Right renal cortex interstitium (tissue), 3 donors: ENCODE measurements around the gene PRELID2. TPM values are rescaled to one million over a fixed set of nuclear protein-coding genes. Genes with fewer than 3 reads are reported as not detected.
"Not testable (repeated sequence)": the region's sequence is repeated elsewhere in the genome, so short reads cannot be mapped to it uniquely, and the experiment has no call there.

Experiments used
- DNase-seq, 3 donors: peaks; one replicate each; pipeline ENCODE4 v3.0.0-alpha.2; 2013; ENCODE audit warnings: low read depth in 3 of 3, low spot score in 2 of 3
- polyA plus RNA-seq, 3 donors: library from polyadenylated mRNA; unstranded; fragments of 120-200 nt; gene quantifications; one replicate each; pipeline ENCODE4 v1.2.1, GENCODE V29; 2013; ENCODE audit not compliant: insufficient read length in 3 of 3

The PRELID2 gene
- polyA plus RNA-seq, 3 donors: 8.7 to 9.9 (median 9.6) TPM

GRCh38 chr5:145798503-145798902 lies 36.6 kb downstream of the PRELID2 start:
- DNase-seq: not testable (repeated sequence)

DNA sequence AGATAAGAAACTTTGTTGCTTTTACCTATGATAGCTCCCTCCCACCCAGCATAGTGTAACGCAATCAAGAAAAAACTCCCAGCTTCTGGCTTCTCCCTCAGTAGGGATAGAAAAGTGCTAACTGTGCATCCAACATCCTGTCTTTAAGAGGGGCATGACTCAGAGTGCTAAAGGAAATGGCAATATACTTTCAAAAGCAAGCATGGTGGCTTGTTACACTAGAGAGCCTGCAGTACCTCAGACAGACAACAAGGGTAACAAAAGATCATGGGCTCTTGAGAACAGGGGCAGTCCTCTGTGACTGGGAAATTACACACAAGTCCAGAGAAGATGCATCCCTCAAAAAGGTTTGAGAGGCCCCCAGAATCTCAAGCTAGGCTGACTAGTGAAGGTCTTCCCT lies 37.8 kb downstream of the PRELID2 start:
- DNase-seq: no peak

GRCh38 chr5:145796318-145796717 lies 38.8 kb downstream of the PRELID2 start:
- no peak for DNase-seq

- no peak for DNase-seq
Measured at GRCh38 chr5:145793574-145793973, 41.6 kb downstream of the PRELID2 start.

GRCh38 chr5:145792840-145793239 lies 42.3 kb downstream of the PRELID2 start:
- DNase-seq: no peak

- no peak for DNase-seq
Measured at GRCh38 chr5:145791866-145792265, 43.3 kb downstream of the PRELID2 start.

DNA sequence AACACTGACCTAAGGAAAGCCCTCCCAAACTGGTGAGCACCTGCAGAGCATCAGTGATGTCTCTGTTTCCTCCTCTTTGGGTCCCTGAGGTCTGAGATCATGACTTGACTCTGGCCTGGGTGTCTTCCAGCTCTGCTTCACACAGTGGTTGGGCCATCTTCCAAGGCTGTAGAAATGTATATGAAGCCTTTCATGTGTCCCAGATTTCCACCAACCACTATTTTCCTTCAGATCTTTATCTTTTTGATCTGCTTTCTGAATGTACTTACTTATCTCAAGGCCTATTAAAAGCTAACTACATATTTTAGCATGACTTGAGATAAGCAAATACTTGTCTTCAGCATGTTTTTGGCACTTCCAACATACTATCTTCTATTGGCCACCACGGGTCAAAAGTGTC lies 47.1 kb downstream of the PRELID2 start:
- no peak for DNase-seq

- DNase-seq: no peak
Measured at GRCh38 chr5:145787507-145787906, 47.6 kb downstream of the PRELID2 start.

DNA sequence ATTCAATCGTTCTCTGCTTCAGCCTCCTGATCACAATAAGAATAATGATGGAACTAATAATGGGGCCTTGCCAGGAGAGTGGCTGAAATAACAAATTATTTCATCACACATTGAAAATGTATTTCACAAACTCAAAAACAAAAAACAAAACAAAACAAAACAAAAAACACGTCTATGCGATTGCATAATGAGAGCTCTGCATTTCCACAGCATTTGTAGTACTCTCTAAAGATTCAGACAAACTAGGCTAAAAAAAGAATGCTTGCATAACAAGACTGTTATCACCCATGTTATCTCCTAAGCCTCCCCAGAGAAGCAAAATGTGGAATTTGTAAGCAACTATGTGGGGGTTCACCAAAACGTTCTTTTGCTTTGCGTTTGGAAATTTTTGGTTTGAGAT lies 48.1 kb downstream of the PRELID2 start:
- DNase-seq: no peak

GRCh38 chr5:145780982-145781381 lies 54.2 kb downstream of the PRELID2 start:
- no peak for DNase-seq

- DNase-seq: no peak
Measured at GRCh38 chr5:145778144-145778900, 56.8 kb downstream of the PRELID2 start.

GRCh38 chr5:145777445-145778063 lies 57.6 kb downstream of the PRELID2 start:
- no peak for DNase-seq

- DNase-seq: no peak
Measured at GRCh38 chr5:145776886-145777285, 58.3 kb downstream of the PRELID2 start.

- DNase-seq: no peak
Measured at GRCh38 chr5:145775893-145776444, 59.2 kb downstream of the PRELID2 start.

- no peak for DNase-seq
Measured at GRCh38 chr5:145775411-145775810, 59.7 kb downstream of the PRELID2 start.

DNA sequence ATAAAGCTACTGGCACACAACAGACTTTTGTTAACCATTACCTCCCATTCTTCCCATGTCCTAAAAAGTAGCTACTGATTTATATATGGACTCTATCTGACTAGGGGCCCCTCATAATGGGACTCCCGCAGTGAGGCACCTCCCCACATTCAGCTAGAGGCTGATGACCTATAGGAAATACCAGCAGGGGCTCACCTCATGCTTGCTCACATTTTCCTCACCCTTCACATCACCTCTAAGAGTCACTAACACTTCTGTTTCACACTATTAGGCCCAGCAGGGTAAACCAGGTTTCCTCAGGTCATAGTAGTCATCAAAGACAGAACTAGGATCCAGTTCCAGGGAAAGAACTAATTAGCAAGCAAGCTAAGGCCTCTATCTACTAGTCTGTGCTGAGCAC lies 60.7 kb downstream of the PRELID2 start:
- DNase-seq: no peak

GRCh38 chr5:145772466-145772865 lies 62.7 kb downstream of the PRELID2 start:
- DNase-seq: no peak

DNA sequence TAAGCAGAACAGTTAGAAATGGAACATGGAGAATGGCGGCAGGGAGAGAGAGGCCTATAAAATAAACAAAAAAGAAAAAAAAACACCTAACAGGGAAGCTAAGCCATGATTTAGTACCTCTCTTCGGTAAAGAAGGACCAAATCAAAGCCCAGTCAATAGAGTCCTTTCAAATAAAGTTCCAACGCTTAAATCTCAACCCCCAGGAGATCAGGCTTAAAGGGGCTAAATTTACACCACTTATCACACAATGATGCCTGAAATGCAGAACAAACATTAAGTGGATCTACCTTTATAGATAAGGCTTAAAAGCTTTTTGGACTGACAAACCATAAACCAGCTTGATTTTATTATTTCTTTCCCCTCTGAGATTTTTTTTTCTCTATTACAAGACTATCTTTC lies 66.3 kb downstream of the PRELID2 start:
- DNase-seq: no peak

DNA sequence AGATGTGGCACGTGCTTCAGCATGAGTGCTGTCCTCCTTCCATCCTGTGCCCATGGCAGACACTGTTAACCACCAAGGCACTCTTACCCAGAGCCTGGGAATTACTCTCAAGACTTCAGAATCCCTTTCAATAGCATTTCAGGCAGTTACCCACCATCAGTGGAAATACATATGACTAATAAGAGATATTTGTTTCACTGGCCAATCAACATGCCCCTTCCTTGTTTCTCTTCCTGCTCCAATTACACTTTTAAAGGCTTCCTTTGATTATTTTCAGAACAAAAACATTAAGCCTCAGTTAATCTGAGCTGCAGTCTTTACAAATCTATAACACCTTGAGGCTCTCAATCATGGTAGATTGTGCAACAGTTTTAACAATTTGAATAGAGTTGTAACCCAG lies 70.8 kb downstream of the PRELID2 start:
- DNase-seq: no peak

GRCh38 chr5:145762833-145763232 lies 72.3 kb downstream of the PRELID2 start:
- DNase-seq: no peak

GRCh38 chr5:145761254-145761653 lies 73.9 kb downstream of the PRELID2 start:
- no peak for DNase-seq

GRCh38 chr5:145760660-145761059 lies 74.5 kb downstream of the PRELID2 start:
- no peak for DNase-seq
